Bronchial epithelial cell (primary cell): ENCODE measurements around the gene OSBPL5. TPM values are rescaled to one million over a fixed set of nuclear protein-coding genes. Genes with fewer than 3 reads are reported as not detected.

Source experiments
- DNase-seq: peaks from one replicate; pipeline ENCODE4 v3.0.0-alpha.2; 2010; ENCODE audit warnings: low read depth
- FAIRE-seq: peaks from 2 replicates; lab custom pipeline; 2011; peaks lifted over from hg19 to GRCh38; lab: Jason Lieb, UNC
- H3K27me3 ChIP-seq: 2 replicates; pipeline ENCODE4 v1.5.1; 2011; ENCODE audit warnings: low read length; ENCODE audit not compliant: control insufficient read depth, insufficient read depth
- H3K36me3 ChIP-seq: 2 replicates; pipeline ENCODE4 v1.5.1; 2011; ENCODE audit warnings: low read length; ENCODE audit not compliant: control insufficient read depth, insufficient read depth
- H3K4me3 ChIP-seq: 2 replicates; pipeline ENCODE4 v1.5.1; 2011; ENCODE audit warnings: mild to moderate bottlenecking, low read depth, low read length, control low read depth
- CTCF ChIP-seq: IDR thresholded peaks from 2 replicates; pipeline ENCODE4 v1.5.1; 2011; ENCODE audit warnings: mild to moderate bottlenecking, moderate library complexity, low read length, control low read depth, inconsistent platforms; ENCODE audit not compliant: insufficient read depth, severe bottlenecking
- total RNA-seq: library from RNA; depleted of rRNA; stranded (reverse); fragments of >200 nt; gene quantifications from 2 replicates; pipeline ENCODE4 v1.2.1, GENCODE V29; 2014

Gene OSBPL5
- total RNA-seq, 1 donor from 2014 or later, result 21.1 TPM

- no peak for TF ChIP-seq CTCF
- DNase-seq (no peak), FAIRE-seq (no peak)
- Histone ChIP-seq H3K36me3 (peaks cover 9% of the 10 kb centered on the region), H3K27me3 (no peaks in the 10 kb centered on the region), H3K4me3 (no peak overlapping the region)
Measured at GRCh38 chr11:3091081-3091845, 73.8 kb downstream of the OSBPL5 start.

DNA sequence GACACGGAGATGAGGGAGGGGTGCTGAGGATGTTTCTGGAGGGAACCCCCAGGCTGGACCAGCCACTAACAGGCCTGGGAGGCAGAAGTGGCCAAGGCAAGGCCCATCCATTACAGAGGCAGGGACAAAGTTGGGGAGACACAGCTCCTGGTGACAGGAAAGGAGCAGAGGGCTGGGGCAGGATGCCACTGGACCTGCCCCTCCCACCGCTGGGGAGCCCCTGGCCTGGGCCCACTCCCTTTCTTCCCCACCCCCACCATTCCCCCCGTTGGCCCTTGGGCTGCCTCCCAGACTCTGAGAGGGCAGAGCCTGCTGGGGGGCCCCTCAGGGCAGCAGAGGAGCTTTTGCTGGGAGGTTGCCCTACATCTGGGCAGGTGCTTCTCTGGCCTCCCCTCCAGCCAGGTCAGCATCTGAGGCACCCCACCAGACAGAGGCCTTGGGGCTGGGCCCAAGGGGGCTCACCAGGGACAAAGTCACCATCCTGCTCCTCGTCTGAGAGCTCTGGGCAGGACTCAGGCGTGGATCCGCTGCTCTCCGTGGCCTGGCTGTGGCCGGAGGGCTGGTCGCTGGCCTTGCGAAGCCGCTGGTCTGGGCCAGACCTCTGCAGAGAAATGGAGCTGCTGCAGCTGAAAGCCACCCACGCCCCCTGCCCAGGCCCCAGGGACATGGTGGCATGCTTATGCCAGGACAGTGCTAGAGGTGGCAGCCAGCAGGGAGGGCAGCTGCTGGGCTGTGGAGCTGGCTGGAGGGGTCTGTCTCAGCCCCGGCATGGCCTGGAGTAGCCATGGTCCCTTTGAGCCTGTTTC, 74.8 kb downstream of the OSBPL5 start:
- DNase-seq, result no peak
- FAIRE-seq, result no peak
- H3K36me3 ChIP-seq, result peaks cover 9% of the 10 kb centered on the region
- H3K4me3 ChIP-seq, result no peak overlapping the region
- no peak for TF ChIP-seq CTCF
- no peaks in the 10 kb centered on the region for H3K27me3 ChIP-seq

- Histone ChIP-seq H3K36me3 (peaks cover 8% of the 10 kb centered on the region), H3K27me3 (no peaks in the 10 kb centered on the region), H3K4me3 (no peak overlapping the region)
- FAIRE-seq, result no peak
- TF ChIP-seq CTCF, result no peak
- DNase-seq, result no peak
Measured at GRCh38 chr11:3089236-3090061, 75.7 kb downstream of the OSBPL5 start.

- Histone ChIP-seq H3K36me3 (peaks cover 7% of the 10 kb centered on the region), H3K27me3 (no peaks in the 10 kb centered on the region), H3K4me3 (no peak overlapping the region)
- FAIRE-seq (no peak), DNase-seq (no peak)
- TF ChIP-seq CTCF, result no peak
Measured at GRCh38 chr11:3088806-3089205, 76.3 kb downstream of the OSBPL5 start.

DNA sequence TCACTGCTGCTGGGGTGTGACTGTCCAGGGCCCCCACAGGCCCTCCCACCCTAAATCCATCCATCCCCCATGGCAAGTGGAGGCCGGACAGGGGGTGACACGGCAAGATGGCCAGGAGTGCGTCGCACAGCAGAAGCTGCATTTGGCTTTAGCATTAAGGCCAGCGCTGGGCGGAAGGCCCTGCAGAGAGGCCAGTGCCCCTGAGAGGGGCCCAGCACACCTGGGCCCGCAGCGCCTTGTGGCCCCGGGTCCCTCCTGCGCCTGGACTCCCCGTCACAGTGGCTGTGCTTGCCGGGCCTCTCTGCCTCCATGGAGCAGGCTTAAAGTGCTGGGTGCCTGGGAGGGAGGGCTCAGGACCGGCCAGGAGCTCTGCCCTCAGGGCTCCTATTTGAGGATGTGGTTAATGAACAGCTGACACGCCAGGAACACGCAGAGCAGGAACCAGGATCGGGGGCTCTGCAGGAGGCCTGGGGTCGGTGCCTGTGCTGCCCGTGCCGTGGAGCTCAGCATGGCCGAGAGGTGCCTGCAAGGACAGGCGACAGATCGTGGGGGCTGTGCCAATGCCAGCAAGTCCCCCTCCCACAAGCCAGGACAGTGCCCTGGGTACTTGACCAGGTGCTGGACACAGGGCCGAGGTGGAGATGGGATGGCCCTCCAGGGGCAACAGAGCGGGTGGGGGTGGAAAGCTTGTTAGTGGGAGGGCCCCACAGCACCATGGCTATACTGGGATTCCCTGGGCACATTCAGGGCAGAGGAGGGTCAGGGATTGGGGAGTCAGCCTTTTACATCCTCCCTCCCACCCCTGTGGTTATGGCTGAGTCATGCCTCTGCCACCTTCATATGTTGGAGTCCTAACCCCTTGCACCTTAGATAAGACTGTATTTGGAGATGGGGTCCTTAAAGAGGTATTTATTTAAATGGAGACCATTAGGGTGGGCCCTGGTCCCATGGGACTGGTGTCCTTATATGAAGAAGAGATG, 77.0 kb downstream of the OSBPL5 start:
- TF ChIP-seq CTCF, result no peak
- no peak for FAIRE-seq
- Histone ChIP-seq H3K4me3 (no peak overlapping the region), H3K27me3 (no peaks in the 10 kb centered on the region), H3K36me3 (peaks cover 7% of the 10 kb centered on the region)
- DNase-seq, result peak; percentile 47
